NCI-H82 treated with DMSO at 0.1 percent for 48 hours (cell line): Measurements from ENCODE around the gene KRT82.

Experiments used
- DNase-seq: peaks from one replicate; lab custom pipeline; 2025; ENCODE audit not compliant: unreplicated experiment; lab: John Stamatoyannopoulos, UW

The KRT82 gene

GRCh38 chr12:52363111-52363679 lies 42.9 kb downstream of the KRT82 start:
- DNase-seq = no peak

GRCh38 chr12:52362118-52362726 lies 43.9 kb downstream of the KRT82 start:
- DNase-seq = no peak

- DNase-seq = no peak
Measured at GRCh38 chr12:52361553-52361952, 44.6 kb downstream of the KRT82 start.

GRCh38 chr12:52360663-52361271 lies 45.4 kb downstream of the KRT82 start:
- no peak for DNase-seq

- DNase-seq = no peak
Measured at GRCh38 chr12:52360106-52360662, 46.0 kb downstream of the KRT82 start.

DNA sequence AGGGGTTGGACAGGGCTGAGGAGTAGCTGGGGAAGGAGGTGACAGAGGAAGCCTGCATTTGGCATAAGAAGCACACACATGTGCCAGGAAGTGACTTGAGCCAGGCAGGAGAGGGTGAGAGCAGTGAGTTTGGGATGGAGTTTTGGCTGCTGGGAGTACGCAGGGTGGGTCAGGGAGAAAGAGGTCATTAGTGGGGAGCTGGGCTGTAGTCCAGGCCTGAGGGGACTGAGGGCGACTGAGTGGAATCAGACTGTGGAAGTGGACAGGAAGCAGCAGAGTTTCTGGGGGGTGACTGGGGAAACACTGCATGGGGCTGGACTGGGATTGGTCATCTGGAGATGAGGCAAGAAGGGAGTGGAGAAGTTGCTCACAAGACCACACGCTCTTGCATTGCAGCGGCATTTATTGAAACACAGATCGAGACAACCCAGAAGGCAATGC lies 46.5 kb downstream of the KRT82 start:
- DNase-seq = no peak

DNA sequence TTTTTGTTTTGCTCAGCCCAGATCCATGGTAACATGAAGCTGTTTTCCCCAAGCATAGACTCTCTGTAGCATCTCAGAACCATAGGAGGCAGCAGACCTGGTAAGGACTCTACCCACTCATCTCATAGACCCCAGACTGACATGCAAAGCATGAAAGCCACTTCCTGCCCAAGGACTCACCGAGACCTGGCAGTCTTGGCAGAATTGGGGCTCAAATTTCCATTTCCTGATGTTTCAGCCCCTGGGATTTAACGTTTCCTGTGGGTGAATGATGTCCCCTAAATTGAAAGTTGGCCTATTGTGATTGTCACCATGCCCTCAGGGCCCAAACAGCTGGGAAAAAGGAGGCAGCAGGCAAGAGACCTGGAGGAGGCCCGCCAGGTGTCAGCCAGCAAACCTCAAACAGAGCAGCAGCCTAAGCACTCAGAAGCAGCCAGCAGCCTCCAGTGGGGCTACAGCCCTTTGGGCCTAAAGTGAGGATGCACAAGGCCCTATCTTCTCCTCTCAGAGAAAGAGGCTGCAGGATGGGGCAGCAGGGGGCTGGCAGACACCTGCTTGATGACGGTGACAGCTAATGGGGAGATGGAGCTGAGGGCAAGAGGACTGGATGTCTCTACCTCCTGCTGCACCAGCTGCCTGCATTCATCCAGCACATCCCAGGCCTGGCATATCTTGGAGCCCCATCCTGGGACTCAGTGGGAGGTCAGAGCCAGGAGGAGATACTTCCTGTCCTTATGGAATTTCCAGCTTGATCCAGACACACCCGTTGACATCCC lies 47.4 kb downstream of the KRT82 start:
- DNase-seq = no peak

GRCh38 chr12:52356762-52357580 lies 49.2 kb downstream of the KRT82 start:
- no peak for DNase-seq

DNA sequence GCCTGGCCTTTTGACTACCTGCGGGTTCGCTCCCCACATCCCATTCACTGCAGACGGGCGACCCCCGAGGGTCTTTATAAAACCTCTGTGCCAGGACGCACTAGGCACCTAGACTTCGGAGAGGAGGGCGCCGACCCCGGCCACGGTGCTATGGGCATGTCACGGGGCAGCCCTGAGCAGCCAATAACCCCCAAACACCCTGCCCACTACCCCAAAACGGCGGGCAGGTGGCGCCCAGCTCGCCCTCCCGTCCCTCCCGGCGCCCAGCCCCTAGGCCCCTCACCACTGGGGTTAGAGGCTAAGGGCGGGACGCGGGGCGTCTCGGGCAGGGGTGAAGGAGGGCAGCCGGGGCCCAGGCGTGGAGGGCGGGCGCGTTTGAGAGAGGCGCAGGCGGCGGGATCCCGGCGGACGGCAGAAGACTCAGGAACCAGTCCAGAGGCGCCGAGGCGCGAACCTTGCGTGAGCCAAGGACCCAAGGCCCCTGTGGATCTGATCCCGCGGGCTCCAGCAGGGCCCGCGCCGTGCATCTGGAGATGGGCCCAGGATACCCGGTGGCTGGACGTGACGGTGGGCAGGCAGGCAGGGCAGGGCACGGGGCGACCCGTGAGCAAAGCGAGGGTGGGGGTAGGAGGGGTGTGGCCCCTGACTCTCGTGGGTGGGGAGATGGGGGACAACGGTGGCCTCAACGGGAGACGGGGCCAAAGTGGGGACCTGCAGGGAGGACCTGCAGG lies 49.9 kb downstream of the KRT82 start:
- no peak for DNase-seq

GRCh38 chr12:52355176-52355575 lies 51.0 kb downstream of the KRT82 start:
- DNase-seq = no peak

- peak; percentile 81 for DNase-seq
Measured at GRCh38 chr12:52354200-52354599, 51.9 kb downstream of the KRT82 start.

DNA sequence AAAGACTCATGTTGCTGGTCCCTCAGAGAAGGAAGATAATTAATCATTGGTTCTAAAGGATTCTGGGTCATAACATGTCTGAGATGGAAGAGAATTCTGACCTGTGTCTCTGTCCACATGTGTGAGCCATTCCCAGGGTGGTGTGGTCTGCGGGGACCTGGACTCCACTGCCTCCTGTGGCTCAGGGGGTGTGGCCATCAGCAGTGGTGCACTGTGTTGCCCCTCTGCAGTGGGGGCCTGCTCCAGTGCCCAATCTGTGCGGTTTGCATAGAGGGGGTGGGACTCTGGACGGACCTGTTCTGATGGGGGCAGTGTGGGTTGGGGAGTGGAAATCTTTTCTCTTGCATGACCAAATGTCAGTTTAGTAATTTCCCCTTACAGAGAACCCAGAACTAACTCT lies 52.4 kb downstream of the KRT82 start:
- DNase-seq = no peak

GRCh38 chr12:52352951-52353350 lies 53.2 kb downstream of the KRT82 start:
- no peak for DNase-seq

GRCh38 chr12:52351196-52352059 lies 54.7 kb downstream of the KRT82 start:
- peak; percentile 68 for DNase-seq

- no peak for DNase-seq
Measured at GRCh38 chr12:52350786-52351185, 55.3 kb downstream of the KRT82 start.

- no peak for DNase-seq
Measured at GRCh38 chr12:52350021-52350620, 56.0 kb downstream of the KRT82 start.

DNA sequence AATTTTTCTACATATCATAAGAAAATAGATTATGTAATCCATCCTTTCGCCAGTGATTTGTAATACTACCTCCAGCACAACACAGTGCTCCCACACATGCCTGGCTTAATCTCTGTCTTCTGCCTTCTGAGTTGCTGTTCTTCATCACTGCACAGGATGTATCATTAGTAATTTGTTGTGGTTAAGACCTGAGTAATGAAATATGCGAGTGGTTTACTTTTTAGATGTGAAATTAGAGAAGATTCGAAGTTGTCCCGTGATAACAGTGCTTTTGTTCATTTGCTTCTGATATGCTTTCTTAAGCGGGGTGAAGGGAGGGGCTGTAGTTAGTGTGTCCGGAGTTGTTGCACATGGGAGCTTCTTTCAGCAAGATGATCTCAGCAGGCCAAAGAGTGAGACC lies 56.9 kb downstream of the KRT82 start:
- DNase-seq = peak; percentile 38
